Activated T-helper 1 cell treated with anti-CD3 and anti-CD28 coated beads, Interleukin-2, amount 50 U/mL, for 16 hours (primary cell): ENCODE results near the gene BNC2.
"Not testable (repeated sequence)": the region's sequence is repeated elsewhere in the genome, so short reads cannot be mapped to it uniquely, and the experiment has no call there.

Experiments used
- DNase-seq, 2 donors: peaks; one replicate each; pipeline ENCODE4 v3.0.0-alpha.2; 2020; ENCODE audit warnings: low read depth in 1 of 2, low spot score in 1 of 2

The BNC2 gene

DNA sequence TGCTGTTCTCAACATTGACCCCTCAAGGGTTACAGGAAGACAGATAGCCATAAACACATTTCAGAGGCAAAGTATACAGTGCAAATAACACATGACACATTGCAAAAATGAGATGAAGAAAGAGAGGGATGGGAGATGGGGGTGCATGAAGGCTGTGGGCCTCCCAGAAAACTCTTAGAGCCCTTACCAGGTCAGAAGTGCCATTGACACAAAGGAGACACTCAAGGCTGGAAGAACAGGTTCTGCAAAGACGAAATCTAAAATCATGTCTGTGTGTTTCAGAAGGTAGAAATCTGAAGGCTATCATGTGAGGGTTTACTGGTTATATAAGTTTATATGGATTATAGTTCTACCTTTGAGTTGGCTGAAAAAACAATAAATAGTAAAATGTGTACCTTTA lies 318.8 kb downstream of the BNC2 start:
- no peak for DNase-seq

- no peak for DNase-seq
These were observed 324.8 kb downstream of the BNC2 start for GRCh38 chr9:16545639-16546038.

DNA sequence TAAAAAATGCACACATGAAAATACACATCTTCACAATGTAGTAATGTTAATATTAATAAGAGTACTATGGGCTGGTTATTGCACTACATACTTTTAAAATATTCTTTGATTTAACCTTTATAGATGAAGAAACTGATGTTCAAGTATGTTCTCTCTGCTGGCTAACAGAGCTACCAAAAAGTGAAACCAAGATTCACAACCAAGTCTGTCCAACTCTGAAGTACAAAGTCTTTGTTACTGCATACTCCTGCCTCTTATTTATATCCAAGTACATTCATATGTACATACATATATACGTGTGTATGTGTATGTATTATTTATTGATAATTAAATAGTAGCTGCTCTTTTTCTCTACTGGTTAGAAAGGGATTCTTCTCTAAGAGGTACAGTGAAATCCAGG lies 325.6 kb downstream of the BNC2 start:
- no peak for DNase-seq

GRCh38 chr9:16543686-16544085 lies 326.8 kb downstream of the BNC2 start:
- DNase-seq: no peak

GRCh38 chr9:16543225-16543624 lies 327.2 kb downstream of the BNC2 start:
- no peak for DNase-seq

- no peak for DNase-seq
These were observed 328.2 kb downstream of the BNC2 start for GRCh38 chr9:16542290-16542689.

DNA sequence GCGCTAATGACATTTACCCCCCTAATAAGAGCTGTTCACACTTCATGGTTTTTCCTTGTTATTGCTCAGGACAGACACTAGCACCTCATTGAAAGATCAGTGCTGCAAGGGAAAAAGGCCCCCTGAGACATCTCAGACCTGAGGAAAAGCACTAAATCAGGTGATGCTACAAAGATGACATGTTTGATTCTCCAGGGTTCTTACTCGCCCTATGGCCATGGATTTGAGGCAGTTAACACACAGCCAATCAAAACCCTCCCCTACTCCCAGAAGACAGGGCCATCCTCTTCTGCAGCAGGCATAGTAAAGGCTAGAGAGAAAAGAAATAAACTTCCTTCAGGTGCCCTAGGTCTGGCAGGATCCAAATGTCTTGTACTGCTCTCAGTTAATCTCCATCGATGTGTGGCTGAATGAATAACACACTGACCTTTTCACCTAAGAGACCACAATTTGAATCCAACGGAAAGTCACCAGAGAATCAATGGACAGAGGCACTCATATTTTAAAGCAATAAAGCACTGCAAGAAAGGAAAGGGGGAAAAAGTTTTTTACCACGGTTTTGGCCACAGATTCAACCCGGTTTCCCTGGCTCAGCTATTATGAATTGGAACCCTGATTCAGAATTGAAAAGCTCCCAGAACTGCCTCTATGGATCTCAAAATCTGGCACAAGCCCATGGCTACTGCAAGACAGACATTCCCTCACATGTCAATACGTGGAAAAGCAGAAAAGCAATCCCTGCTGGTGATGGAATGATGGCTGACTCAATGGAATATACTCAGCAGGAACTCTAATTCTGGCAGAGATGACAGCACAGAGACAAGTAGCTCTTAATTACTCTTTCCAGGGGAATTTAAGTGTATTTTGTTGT lies 329.5 kb downstream of the BNC2 start:
- no peak for DNase-seq

GRCh38 chr9:16539626-16540025 lies 330.8 kb downstream of the BNC2 start:
- DNase-seq: not testable (repeated sequence)

GRCh38 chr9:16535555-16535954 lies 334.9 kb downstream of the BNC2 start:
- no peak for DNase-seq

- DNase-seq: no peak
These were observed 337.6 kb downstream of the BNC2 start for GRCh38 chr9:16532681-16533450.

GRCh38 chr9:16532272-16532671 lies 338.2 kb downstream of the BNC2 start:
- no peak for DNase-seq

GRCh38 chr9:16530669-16531642 lies 339.5 kb downstream of the BNC2 start:
- DNase-seq: no peak

- no peak for DNase-seq
These were observed 342.9 kb downstream of the BNC2 start for GRCh38 chr9:16527573-16527972.

DNA sequence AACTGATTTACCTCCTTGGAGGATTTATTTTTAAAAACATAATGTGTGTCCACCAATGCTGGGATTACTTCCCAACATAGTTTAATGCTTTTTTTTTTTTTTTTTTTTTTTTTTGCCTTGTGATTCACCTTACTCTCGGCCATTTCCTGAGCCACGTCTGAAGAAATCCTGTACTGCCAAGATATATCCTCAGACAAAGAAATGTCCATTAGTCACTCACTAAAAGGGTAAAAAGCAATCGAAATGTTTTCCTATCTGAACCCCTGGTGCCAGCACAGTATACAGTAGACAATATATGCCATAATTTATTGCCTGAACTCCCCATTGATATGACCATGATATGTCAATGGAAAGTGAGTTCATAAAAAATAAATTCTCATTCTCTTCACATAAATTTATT lies 344.1 kb downstream of the BNC2 start:
- DNase-seq: no peak

GRCh38 chr9:16524823-16525222 lies 345.6 kb downstream of the BNC2 start:
- DNase-seq: no peak

DNA sequence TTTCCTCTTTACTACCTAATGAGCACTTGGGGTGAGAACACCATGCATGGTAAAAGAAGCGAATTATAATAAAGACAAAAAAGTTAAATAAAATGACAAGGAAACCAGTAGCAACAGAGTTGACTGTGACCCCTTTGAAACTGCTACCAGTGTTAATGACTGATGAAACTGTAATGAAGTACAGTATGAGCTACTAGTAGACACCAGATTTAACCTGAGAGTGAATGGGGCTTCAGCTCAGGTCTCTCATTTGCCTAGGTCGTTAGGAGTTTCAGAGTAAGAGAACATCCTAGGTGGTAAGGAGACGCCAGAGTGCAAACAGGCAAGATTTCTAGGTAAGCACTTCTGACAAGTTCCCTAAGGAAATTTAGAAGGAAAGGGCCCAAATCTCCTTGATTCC lies 346.4 kb downstream of the BNC2 start:
- no peak for DNase-seq

DNA sequence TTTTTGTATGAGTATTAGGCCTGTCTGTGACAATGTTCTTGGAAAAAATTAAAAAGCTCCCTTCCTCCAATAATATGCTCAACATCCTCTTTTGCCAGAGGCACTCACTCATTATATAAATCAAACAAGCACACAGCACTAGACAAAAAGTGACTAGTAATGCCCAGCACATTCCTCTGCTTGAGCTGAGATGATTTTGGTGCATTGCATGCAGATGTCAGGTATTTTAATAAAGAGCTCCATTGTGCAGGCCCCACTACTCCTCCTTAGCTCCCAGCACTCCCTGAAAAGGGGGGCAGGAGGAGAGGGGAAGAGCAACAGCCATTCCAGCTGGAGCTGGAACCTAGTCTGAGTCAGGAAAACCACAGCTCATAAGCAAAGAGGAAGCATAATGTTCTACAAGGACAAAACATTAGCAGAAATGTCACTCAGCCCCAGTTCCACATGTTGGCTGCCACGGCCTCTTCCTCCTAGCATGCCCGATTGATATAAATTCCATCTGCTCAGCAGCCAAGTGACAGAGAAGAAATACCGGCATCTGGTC lies 348.5 kb downstream of the BNC2 start:
- DNase-seq: no peak

DNA sequence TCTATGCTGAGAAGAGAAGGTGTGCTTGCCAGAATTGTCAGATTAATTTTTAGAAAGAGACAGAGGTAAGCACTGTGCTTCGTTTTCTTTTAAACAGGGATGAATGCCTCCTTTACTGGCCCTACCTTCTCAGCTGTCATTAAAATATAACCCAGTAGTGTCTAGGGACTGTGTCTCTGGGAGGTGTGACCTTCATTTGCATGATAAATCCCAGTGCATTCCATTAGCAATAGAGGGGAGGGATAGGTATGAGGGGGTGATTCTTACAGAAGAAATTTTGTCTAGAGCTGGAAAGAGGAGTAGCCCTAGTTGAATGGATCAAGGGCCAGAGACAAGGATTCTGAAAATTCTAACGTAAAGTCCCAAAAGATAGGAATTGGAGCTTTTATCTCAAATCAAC lies 351.5 kb downstream of the BNC2 start:
- no peak for DNase-seq

GRCh38 chr9:16516891-16517290 lies 353.6 kb downstream of the BNC2 start:
- DNase-seq: no peak

DNA sequence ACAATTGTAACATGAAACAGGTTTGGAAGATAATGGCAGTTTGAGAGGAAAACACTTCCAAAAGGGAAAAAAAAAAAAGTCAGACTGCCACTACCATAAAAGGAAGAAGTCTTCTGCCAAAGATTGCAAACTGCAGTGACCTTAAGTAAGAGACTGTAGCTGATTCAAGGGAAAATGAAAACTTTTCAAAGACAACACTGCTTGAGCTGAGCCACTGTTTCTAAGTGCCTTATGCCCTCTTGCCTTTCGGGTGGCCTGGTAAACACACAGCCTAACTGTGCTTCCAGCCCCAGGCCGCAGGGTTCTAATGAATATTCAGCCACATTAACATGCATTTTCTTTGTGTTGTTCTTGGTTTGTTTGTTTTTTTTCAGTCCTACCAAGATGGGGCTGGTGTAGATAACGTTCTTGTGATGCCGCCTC lies 354.6 kb downstream of the BNC2 start:
- no peak for DNase-seq

DNA sequence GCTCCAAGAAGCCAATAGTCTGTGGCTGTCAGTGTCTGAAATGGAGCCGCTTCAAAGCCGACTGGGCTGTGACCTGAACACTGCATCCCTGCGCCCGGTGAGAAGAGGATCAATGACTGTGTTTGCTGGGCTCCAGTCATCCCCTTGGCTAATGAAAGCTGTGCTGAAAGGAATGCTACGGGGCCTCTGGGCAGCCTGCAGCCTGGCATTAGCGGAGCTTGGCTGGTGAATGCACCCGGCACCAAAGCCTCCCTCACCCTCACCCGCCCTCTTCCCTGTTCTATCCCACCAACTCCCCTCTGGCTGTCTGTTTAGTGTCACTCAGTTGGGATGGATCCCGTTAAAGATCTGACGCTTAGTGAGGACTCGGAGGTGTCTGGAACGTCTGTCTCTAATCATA lies 355.3 kb downstream of the BNC2 start:
- DNase-seq: no peak
